Body of pancreas (tissue), 4 donors: ENCODE results near the gene TMEM203.

Source experiments
- CTCF ChIP-seq, 7 experiments: fragments of 450-650 bp in 4 of 7; fragments of 200-600 bp in 3 of 7; sonication (generic) in 3 of 7; IDR thresholded peaks; one replicate each; pipeline ENCODE4 v1.5.1; 2016 to 2019; ENCODE audit warnings: antibody characterized with exemption in 7 of 7
- POLR2A ChIP-seq, 3 donors: fragments of 450-650 bp; IDR thresholded peaks; one replicate each; pipeline ENCODE4 v1.6.1; 2016; ENCODE audit warnings: antibody characterized with exemption in 3 of 3, mild to moderate bottlenecking in 2 of 3

- TF ChIP-seq POLR2A (IDR thresholded peaks at IDR 0.05) (no peak), CTCF (IDR thresholded peaks at IDR 0.05) (no peak)
These were observed 47.4 kb upstream of the TMEM203 start for GRCh38 chr9:137252555-137253506.
